ENCODE results near the gene PDE4B.

DNA sequence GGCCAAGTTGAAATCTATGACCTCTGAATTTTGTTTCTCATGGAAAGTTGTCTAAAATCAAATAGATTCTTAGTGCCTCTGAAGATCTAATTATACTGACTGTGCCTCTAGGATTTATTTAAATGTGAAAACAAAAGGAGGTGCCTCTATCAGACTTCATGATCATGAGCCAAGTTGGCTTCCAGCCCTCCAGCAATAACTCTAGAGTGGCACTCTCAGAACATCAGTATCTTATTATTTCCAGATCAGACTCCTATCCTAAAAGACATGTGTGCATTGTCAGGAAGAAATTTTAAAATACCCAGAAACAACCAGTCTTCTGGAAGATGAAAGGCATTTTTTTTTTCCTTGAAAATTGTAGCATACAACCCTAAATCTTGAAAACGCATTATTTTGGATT is 368.0 kb downstream of the PDE4B start:
- TF ChIP-seq POLR2A (IDR thresholded peaks at IDR 0.05): no peak
- TF ChIP-seq, protein P1, sequence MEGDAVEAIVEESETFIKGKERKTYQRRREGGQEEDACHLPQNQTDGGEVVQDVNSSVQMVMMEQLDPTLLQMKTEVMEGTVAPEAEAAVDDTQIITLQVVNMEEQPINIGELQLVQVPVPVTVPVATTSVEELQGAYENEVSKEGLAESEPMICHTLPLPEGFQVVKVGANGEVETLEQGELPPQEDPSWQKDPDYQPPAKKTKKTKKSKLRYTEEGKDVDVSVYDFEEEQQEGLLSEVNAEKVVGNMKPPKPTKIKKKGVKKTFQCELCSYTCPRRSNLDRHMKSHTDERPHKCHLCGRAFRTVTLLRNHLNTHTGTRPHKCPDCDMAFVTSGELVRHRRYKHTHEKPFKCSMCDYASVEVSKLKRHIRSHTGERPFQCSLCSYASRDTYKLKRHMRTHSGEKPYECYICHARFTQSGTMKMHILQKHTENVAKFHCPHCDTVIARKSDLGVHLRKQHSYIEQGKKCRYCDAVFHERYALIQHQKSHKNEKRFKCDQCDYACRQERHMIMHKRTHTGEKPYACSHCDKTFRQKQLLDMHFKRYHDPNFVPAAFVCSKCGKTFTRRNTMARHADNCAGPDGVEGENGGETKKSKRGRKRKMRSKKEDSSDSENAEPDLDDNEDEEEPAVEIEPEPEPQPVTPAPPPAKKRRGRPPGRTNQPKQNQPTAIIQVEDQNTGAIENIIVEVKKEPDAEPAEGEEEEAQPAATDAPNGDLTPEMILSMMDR (IDR thresholded peaks at IDR 0.05): no peak

All from lower leg skin (tissue), 3 donors.